WTC11 (cell line): ENCODE measurements around the gene POLA1.

Source experiments
- ARID4B ChIP-seq: sonication (generic); formaldehyde crosslinking; IDR thresholded peaks from 2 replicates; pipeline ENCODE4 v1.8.0; 2023; ENCODE audit warnings: missing genetic modification reagents, mild to moderate bottlenecking, borderline replicate concordance
- ATF2 ChIP-seq: sonication (generic); formaldehyde crosslinking; IDR thresholded peaks from 2 replicates; pipeline ENCODE4 v1.8.1; 2022; ENCODE audit warnings: low read depth, missing genetic modification reagents, borderline replicate concordance
- ATF6 ChIP-seq: sonication (generic); formaldehyde crosslinking; IDR thresholded peaks from 2 replicates; pipeline ENCODE4 v1.8.1; 2023; ENCODE audit warnings: mild to moderate bottlenecking, missing genetic modification reagents
- IRF2 ChIP-seq: sonication (generic); formaldehyde crosslinking; IDR thresholded peaks from 2 replicates; pipeline ENCODE4 v1.8.0; 2022; ENCODE audit warnings: low read depth, missing genetic modification reagents, borderline replicate concordance
- USF1 ChIP-seq: sonication (generic); formaldehyde crosslinking; IDR thresholded peaks from 2 replicates; pipeline ENCODE4 v1.8.0; 2022; ENCODE audit warnings: mild to moderate bottlenecking, missing genetic modification reagents
- USF2 ChIP-seq: sonication (generic); formaldehyde crosslinking; IDR thresholded peaks from 2 replicates; pipeline ENCODE4 v1.8.1; 2023; ENCODE audit warnings: mild to moderate bottlenecking, missing genetic modification reagents, moderate library complexity

GRCh38 chrX:25005034-25005381 lies 311.3 kb downstream of the POLA1 start:
- TF ChIP-seq ATF2 (CRISPR knock-in tag), result no peak
- TF ChIP-seq ATF6, result no peak
- no peak for TF ChIP-seq IRF2 (CRISPR knock-in tag)
- no peak for TF ChIP-seq USF1 (CRISPR knock-in tag)
- no peak for TF ChIP-seq ARID4B (CRISPR knock-in tag)
- no peak for TF ChIP-seq USF2
